Cardiac fibroblast (primary cell): ENCODE data around the gene CASQ2.

ENCODE experiments used
- DNase-seq, 2 donors: peaks; one replicate each; pipeline versions ENCODE4 v3.0.0 to v3.0.0-alpha.2; 2010; ENCODE audit warnings: low read depth in 2 of 2
- H3K4me3 ChIP-seq, 2 donors: replicated peaks in 1 of 2; 1 replicate in 1 of 2; 2 replicates in 1 of 2; pipeline ENCODE4 v1.5.1; 2011; ENCODE audit warnings: low read depth in 2 of 2, low read length in 2 of 2, mild to moderate bottlenecking in 2 of 2, moderate library complexity in 1 of 2
- CTCF ChIP-seq: IDR thresholded peaks from one replicate; pipeline ENCODE4 v1.5.1; 2011; ENCODE audit warnings: low read depth, mild to moderate bottlenecking, low read length, inconsistent platforms

Gene CASQ2

DNA sequence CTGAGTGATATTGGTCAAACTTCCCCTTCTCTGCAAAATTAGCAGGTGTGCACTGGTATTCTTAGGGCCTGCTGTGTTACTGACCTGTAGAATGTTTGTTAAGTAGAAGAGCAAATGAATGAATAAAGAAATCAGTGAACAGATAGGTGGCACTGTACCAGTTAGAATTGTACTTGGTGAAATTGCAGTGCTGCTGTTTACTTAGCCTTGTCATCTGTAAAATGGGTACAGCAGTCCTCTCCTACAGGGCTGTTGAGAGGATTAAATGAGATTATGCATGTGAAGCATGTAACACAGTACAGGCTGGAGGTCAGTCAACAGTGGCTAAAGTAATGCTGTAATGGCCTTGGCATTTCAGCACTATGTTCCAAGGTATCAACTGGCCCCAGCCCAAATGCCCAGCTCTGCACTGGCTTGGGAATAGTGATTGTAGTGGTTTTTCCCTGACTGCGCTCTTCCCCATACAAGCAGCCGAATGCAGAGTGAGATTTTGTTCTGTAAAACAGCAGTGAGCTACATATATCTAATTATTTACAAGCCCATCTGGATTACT is 116.2 kb downstream of the CASQ2 start:
- no peak for DNase-seq
- H3K4me3 ChIP-seq, result no peak overlapping the region
- TF ChIP-seq CTCF, result no peak

GRCh38 chr1:115651391-115651790 is 117.1 kb downstream of the CASQ2 start:
- no peak for TF ChIP-seq CTCF
- DNase-seq, result no peak

GRCh38 chr1:115650961-115651360 is 117.6 kb downstream of the CASQ2 start:
- no peak for TF ChIP-seq CTCF
- no peak for DNase-seq
- no peak overlapping the region for H3K4me3 ChIP-seq

More at GRCh38 chr1:115651391-115651790, 117.1 kb downstream of the CASQ2 start:
- H3K4me3 ChIP-seq, result no peak overlapping the region
